ENCODE measurements around the gene PLEKHA7.
"Not testable (repeated sequence)": the region's sequence is repeated elsewhere in the genome, so short reads cannot be mapped to it uniquely, and the experiment has no call there.

Gene PLEKHA7, protein sequence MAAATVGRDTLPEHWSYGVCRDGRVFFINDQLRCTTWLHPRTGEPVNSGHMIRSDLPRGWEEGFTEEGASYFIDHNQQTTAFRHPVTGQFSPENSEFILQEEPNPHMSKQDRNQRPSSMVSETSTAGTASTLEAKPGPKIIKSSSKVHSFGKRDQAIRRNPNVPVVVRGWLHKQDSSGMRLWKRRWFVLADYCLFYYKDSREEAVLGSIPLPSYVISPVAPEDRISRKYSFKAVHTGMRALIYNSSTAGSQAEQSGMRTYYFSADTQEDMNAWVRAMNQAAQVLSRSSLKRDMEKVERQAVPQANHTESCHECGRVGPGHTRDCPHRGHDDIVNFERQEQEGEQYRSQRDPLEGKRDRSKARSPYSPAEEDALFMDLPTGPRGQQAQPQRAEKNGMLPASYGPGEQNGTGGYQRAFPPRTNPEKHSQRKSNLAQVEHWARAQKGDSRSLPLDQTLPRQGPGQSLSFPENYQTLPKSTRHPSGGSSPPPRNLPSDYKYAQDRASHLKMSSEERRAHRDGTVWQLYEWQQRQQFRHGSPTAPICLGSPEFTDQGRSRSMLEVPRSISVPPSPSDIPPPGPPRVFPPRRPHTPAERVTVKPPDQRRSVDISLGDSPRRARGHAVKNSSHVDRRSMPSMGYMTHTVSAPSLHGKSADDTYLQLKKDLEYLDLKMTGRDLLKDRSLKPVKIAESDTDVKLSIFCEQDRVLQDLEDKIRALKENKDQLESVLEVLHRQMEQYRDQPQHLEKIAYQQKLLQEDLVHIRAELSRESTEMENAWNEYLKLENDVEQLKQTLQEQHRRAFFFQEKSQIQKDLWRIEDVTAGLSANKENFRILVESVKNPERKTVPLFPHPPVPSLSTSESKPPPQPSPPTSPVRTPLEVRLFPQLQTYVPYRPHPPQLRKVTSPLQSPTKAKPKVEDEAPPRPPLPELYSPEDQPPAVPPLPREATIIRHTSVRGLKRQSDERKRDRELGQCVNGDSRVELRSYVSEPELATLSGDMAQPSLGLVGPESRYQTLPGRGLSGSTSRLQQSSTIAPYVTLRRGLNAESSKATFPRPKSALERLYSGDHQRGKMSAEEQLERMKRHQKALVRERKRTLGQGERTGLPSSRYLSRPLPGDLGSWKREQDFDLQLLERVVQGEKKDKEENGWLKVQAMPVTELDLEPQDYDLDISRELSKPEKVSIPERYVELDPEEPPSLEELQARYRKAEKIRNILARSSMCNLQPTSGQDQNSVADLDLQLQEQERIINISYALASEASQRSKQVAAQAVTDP

DNA sequence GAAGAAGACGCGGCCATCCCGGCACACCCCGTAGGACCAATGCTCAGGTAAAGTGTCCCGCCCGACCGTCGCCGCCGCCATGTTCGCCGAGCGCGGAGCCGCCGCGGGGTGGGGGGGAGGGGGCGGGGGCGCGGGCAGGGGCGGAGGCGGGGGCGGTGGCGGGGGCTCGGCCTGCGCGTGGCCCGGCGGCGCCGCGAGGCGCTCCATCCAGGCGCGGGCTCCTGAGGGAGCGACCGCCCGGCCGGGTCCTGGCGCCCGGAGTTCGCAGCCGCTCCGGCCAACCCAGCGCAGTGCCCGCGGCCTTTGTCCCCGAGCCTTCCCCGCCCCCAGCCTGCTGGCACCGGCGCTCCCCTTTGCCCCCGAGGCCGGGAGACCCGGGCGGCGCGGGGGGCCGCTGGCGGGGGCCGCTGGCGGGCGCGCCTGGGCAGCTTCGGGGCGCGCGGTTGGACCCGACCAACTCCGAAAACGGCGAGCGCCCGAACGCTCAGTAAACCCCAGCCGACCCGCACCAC lies at the start of gene PLEKHA7:
TSS of gene PLEKHA7 (minus strand) at position 94 of the 512 bp plus-strand sequence. CDS start at position 81, 13 bp downstream.
- peak within 1 kb of the TSS; percentile 68 for H3K27ac ChIP-seq
- peak; percentile 49 for TF ChIP-seq ZFX (IDR thresholded peaks at IDR 0.05)
- TF ChIP-seq, protein P1, sequence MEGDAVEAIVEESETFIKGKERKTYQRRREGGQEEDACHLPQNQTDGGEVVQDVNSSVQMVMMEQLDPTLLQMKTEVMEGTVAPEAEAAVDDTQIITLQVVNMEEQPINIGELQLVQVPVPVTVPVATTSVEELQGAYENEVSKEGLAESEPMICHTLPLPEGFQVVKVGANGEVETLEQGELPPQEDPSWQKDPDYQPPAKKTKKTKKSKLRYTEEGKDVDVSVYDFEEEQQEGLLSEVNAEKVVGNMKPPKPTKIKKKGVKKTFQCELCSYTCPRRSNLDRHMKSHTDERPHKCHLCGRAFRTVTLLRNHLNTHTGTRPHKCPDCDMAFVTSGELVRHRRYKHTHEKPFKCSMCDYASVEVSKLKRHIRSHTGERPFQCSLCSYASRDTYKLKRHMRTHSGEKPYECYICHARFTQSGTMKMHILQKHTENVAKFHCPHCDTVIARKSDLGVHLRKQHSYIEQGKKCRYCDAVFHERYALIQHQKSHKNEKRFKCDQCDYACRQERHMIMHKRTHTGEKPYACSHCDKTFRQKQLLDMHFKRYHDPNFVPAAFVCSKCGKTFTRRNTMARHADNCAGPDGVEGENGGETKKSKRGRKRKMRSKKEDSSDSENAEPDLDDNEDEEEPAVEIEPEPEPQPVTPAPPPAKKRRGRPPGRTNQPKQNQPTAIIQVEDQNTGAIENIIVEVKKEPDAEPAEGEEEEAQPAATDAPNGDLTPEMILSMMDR (conservative IDR thresholded peaks at IDR 0.05), result no peak

DNA sequence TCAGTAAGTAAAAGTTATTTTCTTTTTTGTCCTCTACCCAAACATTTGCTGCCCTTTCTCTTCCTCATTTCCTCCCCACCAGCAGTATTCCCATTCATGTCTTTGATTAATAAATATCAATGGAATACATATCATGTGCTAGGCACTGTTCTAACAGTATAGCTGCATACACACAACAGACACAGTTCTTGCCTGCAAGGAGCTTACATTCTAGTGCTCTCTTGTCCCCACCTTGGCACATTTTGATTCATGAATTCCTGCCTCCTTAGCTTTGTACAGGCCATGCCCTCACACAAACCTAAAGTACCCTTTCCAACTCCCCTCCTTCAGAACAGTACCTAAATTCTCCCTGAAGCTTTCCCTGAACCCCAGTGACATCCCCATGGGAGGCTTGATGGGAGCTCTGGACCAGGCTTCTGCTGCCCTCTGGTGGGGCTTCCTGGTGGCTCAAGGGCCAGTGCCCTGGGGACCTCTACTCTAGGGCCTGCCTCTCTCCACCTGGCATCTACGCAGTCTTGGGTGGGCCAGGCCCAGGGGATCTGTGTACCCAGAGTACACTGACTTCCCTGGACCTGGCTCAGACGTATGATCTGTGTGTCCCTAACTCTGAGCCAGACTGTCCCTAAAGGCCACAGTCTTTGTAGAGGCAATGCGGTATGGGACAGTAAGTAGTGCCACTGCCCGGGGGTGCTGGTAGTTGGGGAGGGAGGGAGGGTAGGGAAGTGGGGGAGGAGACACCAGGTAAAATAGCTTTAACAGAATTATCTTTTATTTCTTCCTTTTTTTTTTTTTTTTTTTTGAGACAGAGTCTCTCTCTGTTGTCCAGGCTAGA lies 49.2 kb upstream of the PLEKHA7 start:
- TF ChIP-seq ZFX (IDR thresholded peaks at IDR 0.05), result no peak
- TF ChIP-seq, protein P1 (conservative IDR thresholded peaks at IDR 0.05), result peak; percentile 93
- no peak overlapping the region for H3K27ac ChIP-seq

DNA sequence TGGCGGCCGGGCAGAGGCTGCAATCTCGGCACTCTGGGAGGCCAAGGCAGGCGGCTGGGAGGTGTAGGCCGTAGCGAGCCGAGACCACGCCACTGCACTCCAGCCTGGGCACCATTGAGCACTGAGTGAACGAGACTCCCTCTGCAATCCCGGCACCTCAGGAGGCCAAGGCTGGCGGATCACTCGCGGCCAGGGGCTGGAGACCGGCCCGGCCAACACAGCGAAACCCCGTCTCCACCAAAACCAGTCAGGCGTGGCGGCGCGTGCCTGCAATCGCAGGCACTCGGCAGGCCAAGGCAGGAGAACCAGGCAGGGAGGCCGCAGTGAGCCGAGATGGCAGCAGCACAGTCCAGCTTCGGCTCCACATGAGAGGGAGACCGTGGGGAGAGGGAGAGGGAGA lies 36.9 kb upstream of the PLEKHA7 start:
- not testable (repeated sequence) for H3K27ac ChIP-seq

DNA sequence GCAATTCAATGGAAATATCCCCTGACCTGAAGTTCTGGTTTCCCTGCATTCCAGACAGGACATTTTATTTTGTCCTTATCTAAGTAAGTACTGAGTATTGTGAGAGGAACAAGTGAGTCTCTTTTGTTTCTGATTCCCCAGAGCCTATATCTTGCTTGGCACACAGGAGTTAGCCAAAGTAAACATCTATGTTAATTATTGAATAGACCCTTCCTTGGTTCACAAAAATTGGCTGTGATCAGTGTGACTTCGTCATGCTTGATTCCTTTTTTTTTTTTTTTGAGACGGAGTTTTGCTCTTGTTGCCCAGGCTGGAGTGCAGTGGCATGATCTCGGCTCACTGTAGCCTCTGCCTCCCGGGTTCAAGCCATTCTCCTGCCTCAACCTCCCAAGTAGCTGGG lies 34.3 kb upstream of the PLEKHA7 start:
- H3K27ac ChIP-seq, result peak overlapping the region; percentile 45; the same call in 1 of the 2 replicates

DNA sequence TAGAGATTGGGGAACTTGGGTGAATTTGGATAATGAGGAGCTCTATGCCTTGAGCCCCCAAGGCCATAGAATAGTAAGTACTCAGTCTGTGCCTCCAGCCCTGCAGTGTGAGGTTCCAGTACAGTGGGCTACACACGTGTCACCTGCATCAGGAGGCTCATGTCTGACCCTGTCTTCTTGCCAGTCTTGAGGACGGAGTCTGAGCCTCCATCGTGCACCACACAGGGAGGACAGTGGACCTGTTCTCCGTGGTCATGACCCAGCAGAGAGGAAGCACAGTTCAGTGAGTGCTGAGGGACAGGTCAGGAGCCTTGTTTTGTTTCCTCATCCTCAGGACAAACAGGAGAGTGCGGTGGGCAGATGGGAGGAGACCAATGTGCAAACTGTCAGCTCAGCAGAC lies 32.5 kb upstream of the PLEKHA7 start:
- no peak overlapping the region for H3K27ac ChIP-seq
- no peak for TF ChIP-seq ZFX (IDR thresholded peaks at IDR 0.05)
- TF ChIP-seq, protein P1 (conservative IDR thresholded peaks at IDR 0.05), result no peak

DNA sequence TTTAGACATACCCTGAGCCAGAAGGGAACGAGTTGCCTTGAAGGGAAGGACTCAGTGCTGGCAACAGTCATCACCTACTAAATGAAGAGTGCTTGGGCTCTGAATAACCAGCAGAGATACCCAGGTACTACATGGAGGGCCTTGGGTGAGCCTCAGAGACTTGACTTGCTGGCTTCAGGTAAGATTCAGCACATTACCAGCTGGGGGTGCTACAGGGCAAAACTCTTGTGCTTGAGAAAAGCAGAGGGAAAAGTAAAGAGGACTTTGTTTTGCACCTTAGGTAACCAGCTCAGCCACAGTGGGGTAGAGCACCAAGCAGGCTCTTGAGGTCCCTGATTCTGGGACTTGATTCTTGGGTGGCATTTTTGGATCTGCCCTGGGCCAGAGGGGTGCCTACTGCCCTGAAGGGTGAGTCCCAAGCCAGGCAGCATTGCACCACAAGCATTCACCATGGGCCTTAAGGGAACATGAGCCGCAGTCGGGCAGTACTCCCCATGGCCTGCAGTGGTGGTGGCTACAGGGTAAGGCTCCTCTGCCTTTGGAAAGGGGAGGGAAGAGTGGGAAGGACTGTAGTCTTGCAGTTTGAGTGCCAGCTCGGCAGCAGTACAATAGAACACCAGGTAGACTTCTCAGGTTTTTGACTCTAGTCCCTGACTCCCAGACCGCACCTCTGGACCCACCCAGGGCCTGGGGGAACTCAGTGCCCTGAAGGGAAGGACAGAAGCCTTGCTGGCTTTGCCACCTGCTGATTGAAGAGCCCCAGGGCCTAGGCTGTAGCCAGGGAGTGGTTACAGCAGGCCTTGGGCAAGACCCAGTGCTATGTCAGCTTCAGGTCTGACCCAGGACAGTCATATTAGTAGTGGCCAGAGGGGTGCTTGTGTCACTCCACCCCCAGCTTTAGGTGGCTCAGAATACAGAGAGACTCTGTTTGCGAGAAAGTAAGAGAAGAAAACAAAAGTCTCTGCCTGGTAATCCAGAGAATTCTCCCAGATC lies 22.7 kb upstream of the PLEKHA7 start:
- H3K27ac ChIP-seq, result no peak overlapping the region
- TF ChIP-seq, protein P1 (conservative IDR thresholded peaks at IDR 0.05), result peak; percentile 1; the same call in 1 of the 2 replicates
- TF ChIP-seq ZFX (IDR thresholded peaks at IDR 0.05), result no peak

DNA sequence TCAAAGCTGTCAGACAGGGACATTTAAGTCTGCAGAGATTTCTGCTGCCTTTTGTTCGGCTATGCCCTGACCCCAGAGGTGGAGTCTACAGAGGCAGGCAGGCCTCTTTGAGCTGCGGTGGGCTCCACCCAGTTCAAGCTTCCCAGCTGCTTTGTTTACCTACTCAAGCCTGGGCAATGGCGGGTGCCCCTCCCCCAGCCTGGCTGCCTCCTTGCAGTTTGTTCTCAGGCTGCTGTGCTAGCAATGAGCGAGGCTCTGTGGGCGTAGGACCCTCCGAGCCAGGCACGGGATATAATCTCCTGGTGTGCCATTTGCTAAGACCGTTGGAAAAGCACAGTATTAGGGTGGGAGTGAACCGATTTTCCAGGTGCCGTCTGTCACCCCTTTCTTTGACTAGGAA lies 19.8 kb upstream of the PLEKHA7 start:
- H3K27ac ChIP-seq, result not testable (repeated sequence)
